ENCODE data around the gene ACOT8.

DNA sequence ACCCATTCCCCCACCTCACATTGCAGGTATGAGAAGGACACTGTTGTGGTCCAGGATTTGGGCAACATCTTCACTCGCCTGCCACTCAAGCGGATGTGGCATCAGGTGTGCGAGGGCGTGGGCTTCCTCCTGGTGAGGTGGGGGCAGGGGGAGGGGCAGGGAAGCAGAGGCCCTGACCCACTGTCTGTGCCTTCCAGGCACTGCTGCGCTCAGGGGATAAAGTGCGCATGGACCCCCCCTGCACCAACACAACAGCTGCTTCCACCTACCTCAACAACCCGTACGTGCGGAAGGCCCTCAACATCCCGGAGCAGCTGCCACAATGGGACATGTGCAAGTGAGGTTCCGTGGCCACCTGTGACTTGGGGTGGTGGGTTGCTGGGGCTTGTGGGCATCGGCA, 37.6 kb upstream of the ACOT8 start:
- no peak for TF ChIP-seq BHLHE40 (IDR thresholded peaks at IDR 0.05; ENCODE audit: borderline replicate concordance)
- no peak for TF ChIP-seq FOXM1 (IDR thresholded peaks at IDR 0.05; ENCODE audit: borderline replicate concordance)
- TF ChIP-seq SP1 (IDR thresholded peaks at IDR 0.05) = no peak
- TF ChIP-seq TARDBP (IDR thresholded peaks at IDR 0.05) = no peak
- no peak for TF ChIP-seq SUZ12 (IDR thresholded peaks at IDR 0.05)
- TF ChIP-seq, protein P1, sequence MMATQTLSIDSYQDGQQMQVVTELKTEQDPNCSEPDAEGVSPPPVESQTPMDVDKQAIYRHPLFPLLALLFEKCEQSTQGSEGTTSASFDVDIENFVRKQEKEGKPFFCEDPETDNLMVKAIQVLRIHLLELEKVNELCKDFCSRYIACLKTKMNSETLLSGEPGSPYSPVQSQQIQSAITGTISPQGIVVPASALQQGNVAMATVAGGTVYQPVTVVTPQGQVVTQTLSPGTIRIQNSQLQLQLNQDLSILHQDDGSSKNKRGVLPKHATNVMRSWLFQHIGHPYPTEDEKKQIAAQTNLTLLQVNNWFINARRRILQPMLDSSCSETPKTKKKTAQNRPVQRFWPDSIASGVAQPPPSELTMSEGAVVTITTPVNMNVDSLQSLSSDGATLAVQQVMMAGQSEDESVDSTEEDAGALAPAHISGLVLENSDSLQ (IDR thresholded peaks at IDR 0.05) = no peak
- TF ChIP-seq FOXK2 (IDR thresholded peaks at IDR 0.05) = no peak
- TF ChIP-seq ARNT (IDR thresholded peaks at IDR 0.05) = no peak
